NB4 (cell line): Measurements from ENCODE around the gene JAML.

ENCODE experiments used
- DNase-seq: peaks from one replicate; pipeline ENCODE4 v3.0.0; 2010; ENCODE audit warnings: low read depth
- H3K4me3 ChIP-seq: one replicate; pipeline ENCODE4 v1.5.1; 2011; ENCODE audit warnings: mild to moderate bottlenecking, low read depth, low read length, moderate library complexity
- CTCF ChIP-seq: IDR thresholded peaks from one replicate; pipeline ENCODE4 v1.5.1; 2012; ENCODE audit warnings: low read depth, low read length
- MAX ChIP-seq: IDR thresholded peaks from 2 replicates; pipeline ENCODE4 v1.6.1; 2011; ENCODE audit warnings: low read depth, low read length
- MYC ChIP-seq: IDR thresholded peaks from 2 replicates; pipeline ENCODE4 v1.6.1; 2011; ENCODE audit warnings: low read depth, low read length
- POLR2A ChIP-seq: IDR thresholded peaks from 2 replicates; pipeline ENCODE4 v1.6.1; 2011; ENCODE audit warnings: mild to moderate bottlenecking; ENCODE audit not compliant: insufficient read length; ENCODE audit errors: extremely low read depth

The JAML gene

DNA sequence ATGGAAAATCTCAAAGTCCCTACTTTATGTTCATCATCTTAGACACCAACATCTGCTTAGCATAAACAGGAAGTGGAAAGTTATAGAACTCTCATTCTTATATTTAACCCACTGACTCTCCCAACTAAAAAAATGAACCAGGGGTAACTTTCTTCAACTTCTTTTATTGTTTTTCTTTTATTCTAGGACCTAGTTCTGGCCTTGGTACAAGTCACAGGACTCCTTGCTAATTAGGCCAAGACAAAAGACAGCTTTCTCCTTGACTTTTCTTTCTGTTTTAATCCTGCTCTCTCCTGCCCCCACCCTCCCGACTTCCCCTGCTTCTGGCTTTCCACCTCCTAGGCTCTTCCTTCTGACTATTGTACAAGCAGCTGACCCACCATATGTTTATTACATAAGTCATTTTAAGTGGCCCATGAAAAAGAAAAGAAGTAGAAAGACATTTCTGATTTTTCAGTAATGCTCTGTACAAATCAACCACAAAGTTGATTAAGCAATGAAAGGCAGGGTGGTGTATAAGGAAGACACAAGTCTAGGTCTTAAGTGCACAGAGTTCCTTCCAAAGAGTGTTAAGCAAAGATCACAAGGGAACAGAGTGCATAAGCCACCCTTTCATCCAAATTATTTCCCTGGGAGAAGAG lies 18.3 kb downstream of the JAML start:
- no peak for TF ChIP-seq POLR2A
- TF ChIP-seq CTCF, result no peak
- no peak for TF ChIP-seq MYC
- no peak for TF ChIP-seq MAX
- peak; percentile 79 for DNase-seq
- H3K4me3 ChIP-seq, result no peak overlapping the region

GRCh38 chr11:118205606-118206378 lies 19.0 kb downstream of the JAML start:
- DNase-seq, result no peak
- TF ChIP-seq POLR2A, result no peak
- no peak for TF ChIP-seq CTCF
- no peak for TF ChIP-seq MYC
- TF ChIP-seq MAX, result no peak

DNA sequence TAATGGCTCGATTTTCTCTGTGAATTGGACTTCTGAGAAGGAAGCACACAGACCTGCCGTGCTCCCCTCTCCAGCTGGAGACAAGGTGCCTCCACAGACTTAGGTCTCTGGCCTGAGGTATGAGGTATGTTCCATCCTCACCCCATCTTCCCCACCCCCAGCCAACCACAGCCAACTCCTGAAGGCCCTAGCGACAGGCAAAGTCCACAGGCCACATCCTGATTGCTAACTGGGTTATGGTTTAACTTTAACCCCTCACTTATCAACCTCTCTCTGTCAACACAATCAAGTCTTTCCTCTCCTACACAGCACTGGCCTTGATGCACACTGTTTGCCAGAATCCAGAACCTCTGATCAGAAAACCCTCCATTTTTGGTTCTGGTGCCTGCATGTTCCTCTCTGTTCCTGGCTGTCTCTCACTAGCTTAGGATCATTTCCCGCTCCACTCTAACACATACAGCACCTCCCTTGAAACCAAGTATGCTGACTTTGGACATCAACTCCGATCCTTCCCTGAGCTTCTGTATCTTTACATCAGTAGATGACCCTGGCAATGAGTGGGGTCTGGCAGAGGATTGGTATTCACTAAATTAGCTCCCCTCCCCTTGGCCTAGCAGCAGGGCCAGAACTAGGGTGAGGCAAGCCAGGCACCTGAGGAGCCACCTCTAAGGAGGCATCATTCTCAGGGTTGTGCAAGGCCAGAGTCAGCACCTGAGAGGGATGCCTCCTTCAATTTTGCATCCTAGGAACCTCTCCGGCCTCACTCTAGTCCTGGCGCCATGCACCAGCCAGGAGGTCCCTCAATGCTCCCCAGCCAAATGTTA lies 22.0 kb downstream of the JAML start:
- no peak overlapping the region for H3K4me3 ChIP-seq
- no peak for DNase-seq

More at GRCh38 chr11:118205606-118206378, 19.0 kb downstream of the JAML start:
- H3K4me3 ChIP-seq, result no peak overlapping the region

DNA sequence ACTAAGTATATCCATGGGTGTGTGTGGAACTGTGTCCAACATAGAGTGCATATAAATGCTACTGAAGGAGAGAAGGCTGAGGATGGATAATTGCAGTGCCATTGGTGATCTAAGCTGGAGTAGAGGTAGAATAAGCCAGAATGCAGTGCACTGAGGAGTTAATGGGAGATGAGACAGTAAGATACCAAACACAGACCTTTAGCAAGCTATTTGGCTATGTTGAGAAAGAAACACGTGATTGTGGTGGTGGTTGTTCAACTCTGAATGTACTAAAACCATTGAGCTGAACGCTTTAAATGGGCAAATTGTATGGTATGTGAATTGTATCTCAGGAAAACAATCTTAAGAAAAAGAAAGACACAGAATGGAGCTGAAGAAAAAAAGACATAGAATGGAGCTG lies 22.8 kb downstream of the JAML start:
- DNase-seq, result no peak
- H3K4me3 ChIP-seq, result no peak overlapping the region
- no peak for TF ChIP-seq CTCF
- TF ChIP-seq MYC, result no peak
- no peak for TF ChIP-seq POLR2A
- no peak for TF ChIP-seq MAX

More for the DNA sequence above, 22.0 kb downstream of the JAML start:
- TF ChIP-seq MAX (no peak), CTCF (no peak), POLR2A (no peak), MYC (no peak)

- no peak for TF ChIP-seq CTCF
- no peak for TF ChIP-seq POLR2A
- TF ChIP-seq MAX, result no peak
- TF ChIP-seq MYC, result no peak
These were observed 23.7 kb downstream of the JAML start for GRCh38 chr11:118200901-118201680.

More at GRCh38 chr11:118200901-118201680, 23.7 kb downstream of the JAML start:
- H3K4me3 ChIP-seq, result no peak overlapping the region
- DNase-seq, result no peak
